ENCODE measurements around the gene RHBDD3. TPM values are rescaled to one million over a fixed set of nuclear protein-coding genes. Genes with fewer than 3 reads are reported as not detected.

The RHBDD3 gene
- total and polyA plus RNA-seq, 2 experiments from 2014 or later = 31.4 to 37.3 TPM

DNA sequence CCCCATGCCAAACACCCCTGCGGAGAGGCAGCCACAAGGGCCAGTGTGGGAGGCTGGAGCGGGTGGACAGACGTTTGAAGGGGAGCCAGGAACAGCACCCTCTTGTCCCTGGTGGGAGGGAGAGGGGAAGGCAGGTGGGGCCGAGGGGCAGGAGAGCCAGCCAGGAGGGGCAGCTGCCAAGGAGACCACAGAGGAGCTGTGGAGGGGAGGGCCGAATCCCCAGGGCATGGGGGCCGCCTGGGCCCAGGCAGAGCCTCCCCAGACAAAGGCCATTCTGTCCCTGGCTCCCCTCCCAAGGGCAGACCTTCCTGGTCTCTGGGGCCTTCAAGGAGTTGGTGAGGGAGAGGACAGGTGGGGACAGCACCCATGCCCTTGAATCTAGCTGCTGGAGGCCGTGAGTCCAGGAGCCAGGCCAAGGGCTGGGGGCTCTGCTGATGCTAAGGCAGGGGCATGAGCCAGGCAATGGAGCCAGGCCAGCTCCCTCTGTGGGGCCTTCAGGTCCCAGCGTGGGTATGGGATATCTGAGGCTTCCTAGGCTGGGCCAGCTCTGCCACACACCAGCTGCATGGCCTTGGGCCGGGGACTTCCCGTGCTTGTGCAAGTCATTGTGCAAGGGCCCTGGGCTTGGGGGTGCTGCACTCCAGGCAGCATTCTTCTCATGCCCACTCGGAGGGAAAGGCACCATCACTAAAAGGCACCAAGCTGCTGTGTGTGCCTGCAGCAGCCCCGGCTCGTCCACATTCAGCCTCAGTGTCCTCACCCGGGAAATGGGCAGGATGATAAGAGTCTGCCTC is 50.7 kb downstream of the RHBDD3 start:
- no peaks in the 10 kb centered on the region for H3K9me3 ChIP-seq (ENCODE audit: low read depth)
- H3F3A ChIP-seq (ENCODE audit: insufficient read depth) = no peaks in the 10 kb centered on the region
- H3K79me2 ChIP-seq (ENCODE audit: insufficient read depth) = no peaks in the 10 kb centered on the region
- no peaks in the 10 kb centered on the region for H3K4me1 ChIP-seq (ENCODE audit: insufficient read depth)
- no peaks in the 10 kb centered on the region for H3K36me3 ChIP-seq (ENCODE audit: low read depth)
- H2AFZ ChIP-seq = no peak overlapping the region
- no peaks in the 10 kb centered on the region for H4K20me1 ChIP-seq (ENCODE audit: insufficient read depth)
- TF ChIP-seq EZH2 (IDR thresholded peaks at IDR 0.05; ENCODE audit: insufficient read depth, poor library complexity, severe bottlenecking) (no peak), EZH2phosphoT487 (IDR thresholded peaks at IDR 0.05; ENCODE audit: insufficient read depth, low read depth) (no peak)
- DNase-seq = peak; percentile 47
- no peak overlapping the region for H3K4me2 ChIP-seq (ENCODE audit: unreplicated experiment)
- H3K27me3 ChIP-seq (replicated peaks; ENCODE audit: insufficient read depth) = peaks cover 7% of the 10 kb centered on the region; the same call in 1 of the 2 replicates
- H3K9me2 ChIP-seq (ENCODE audit: insufficient read depth) = no peaks in the 10 kb centered on the region
- H3K27ac ChIP-seq = no peak overlapping the region
- 61 to 66% methylated on average over 14 of the region's 14 CpGs for WGBS, 2 experiments (ENCODE audit: low coverage in 1 of 2, low lambda C conversion rate in 2 of 2, missing lambda C conversion rate in 2 of 2)
- H3K4me3 ChIP-seq = no peak overlapping the region
- in situ Hi-C loops (cut with MboI) = no loop called here
- H3K9ac ChIP-seq = no peak overlapping the region

- Histone ChIP-seq H3K36me3 (ENCODE audit: low read depth) (no peaks in the 10 kb centered on the region), H3K27ac (no peak overlapping the region), H3K4me1 (ENCODE audit: insufficient read depth) (no peaks in the 10 kb centered on the region), H3K9me2 (ENCODE audit: insufficient read depth) (no peaks in the 10 kb centered on the region), H3K27me3 (replicated peaks; ENCODE audit: insufficient read depth) (peaks cover 7% of the 10 kb centered on the region), H3K79me2 (ENCODE audit: insufficient read depth) (no peaks in the 10 kb centered on the region), H3F3A (ENCODE audit: insufficient read depth) (no peaks in the 10 kb centered on the region), H3K4me2 (ENCODE audit: unreplicated experiment) (no peak overlapping the region), H2AFZ (no peak overlapping the region), H3K4me3 (no peak overlapping the region), H3K9ac (no peak overlapping the region), H3K9me3 (ENCODE audit: low read depth) (no peaks in the 10 kb centered on the region), H4K20me1 (ENCODE audit: insufficient read depth) (no peaks in the 10 kb centered on the region)
- TF ChIP-seq EZH2phosphoT487 (IDR thresholded peaks at IDR 0.05; ENCODE audit: insufficient read depth, low read depth) (no peak), EZH2 (IDR thresholded peaks at IDR 0.05; ENCODE audit: insufficient read depth, poor library complexity, severe bottlenecking) (no peak)
- in situ Hi-C loops (cut with MboI) = no loop called here
- no peak for DNase-seq
- 58 to 64% methylated on average over 13 to 14 of the region's 14 CpGs for WGBS, 2 experiments (ENCODE audit: low coverage in 1 of 2, low lambda C conversion rate in 2 of 2, missing lambda C conversion rate in 2 of 2)
Measured at GRCh38 chr22:29216011-29216872, 51.5 kb downstream of the RHBDD3 start.

- H4K20me1 ChIP-seq (ENCODE audit: insufficient read depth) = no peaks in the 10 kb centered on the region
- no peaks in the 10 kb centered on the region for H3K9me3 ChIP-seq (ENCODE audit: low read depth)
- H3K4me3 ChIP-seq = no peak overlapping the region
- no peaks in the 10 kb centered on the region for H3K36me3 ChIP-seq (ENCODE audit: low read depth)
- no peaks in the 10 kb centered on the region for H3K4me1 ChIP-seq (ENCODE audit: insufficient read depth)
- H3K9ac ChIP-seq = no peak overlapping the region
- DNase-seq = no peak
- in situ Hi-C loops (cut with MboI) = no loop called here
- H3K9me2 ChIP-seq (ENCODE audit: insufficient read depth) = no peaks in the 10 kb centered on the region
- peaks cover 7% of the 10 kb centered on the region for H3K27me3 ChIP-seq (replicated peaks; ENCODE audit: insufficient read depth)
- H3K79me2 ChIP-seq (ENCODE audit: insufficient read depth) = no peaks in the 10 kb centered on the region
- H3K27ac ChIP-seq = no peak overlapping the region
- H2AFZ ChIP-seq = no peak overlapping the region
- WGBS, 2 experiments (ENCODE audit: low coverage in 1 of 2, low lambda C conversion rate in 2 of 2, missing lambda C conversion rate in 2 of 2) = 74 to 75% methylated on average over 14 of the region's 14 CpGs
- no peak overlapping the region for H3K4me2 ChIP-seq (ENCODE audit: unreplicated experiment)
- TF ChIP-seq EZH2 (IDR thresholded peaks at IDR 0.05; ENCODE audit: insufficient read depth, poor library complexity, severe bottlenecking) = no peak
- TF ChIP-seq EZH2phosphoT487 (IDR thresholded peaks at IDR 0.05; ENCODE audit: insufficient read depth, low read depth) = no peak
- H3F3A ChIP-seq (ENCODE audit: insufficient read depth) = no peaks in the 10 kb centered on the region
Measured at GRCh38 chr22:29215012-29215860, 52.5 kb downstream of the RHBDD3 start.

DNA sequence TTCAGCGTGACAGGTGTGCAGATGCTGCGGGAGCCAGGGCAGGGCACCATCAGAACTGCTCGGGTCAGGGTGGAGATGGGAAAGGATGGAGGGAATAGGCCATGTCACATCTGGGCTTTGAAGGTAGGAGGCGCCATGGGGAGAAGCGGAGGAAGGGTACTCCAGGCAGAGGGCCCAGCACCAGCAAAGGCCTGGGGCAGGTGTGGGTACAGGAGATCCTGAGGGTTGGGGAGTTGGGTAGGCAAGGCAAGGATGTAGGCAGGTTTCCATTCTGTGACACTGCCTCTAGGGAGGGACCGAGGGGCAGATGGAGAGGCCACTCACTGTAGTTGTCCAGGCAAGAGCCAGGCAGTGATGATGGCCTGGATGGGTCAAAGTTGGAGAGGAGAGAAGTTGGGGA is 53.5 kb downstream of the RHBDD3 start:
- DNase-seq = no peak
- Histone ChIP-seq H3K4me1 (ENCODE audit: insufficient read depth) (no peaks in the 10 kb centered on the region), H3K9me2 (ENCODE audit: insufficient read depth) (no peaks in the 10 kb centered on the region), H3K4me2 (ENCODE audit: unreplicated experiment) (no peak overlapping the region), H3K9me3 (ENCODE audit: low read depth) (no peaks in the 10 kb centered on the region), H2AFZ (no peak overlapping the region), H3K27ac (no peak overlapping the region), H3K27me3 (replicated peaks; ENCODE audit: insufficient read depth) (peaks cover 7% of the 10 kb centered on the region), H3K79me2 (ENCODE audit: insufficient read depth) (no peaks in the 10 kb centered on the region), H4K20me1 (ENCODE audit: insufficient read depth) (no peaks in the 10 kb centered on the region), H3K36me3 (ENCODE audit: low read depth) (no peaks in the 10 kb centered on the region), H3F3A (ENCODE audit: insufficient read depth) (no peaks in the 10 kb centered on the region), H3K9ac (no peak overlapping the region), H3K4me3 (no peak overlapping the region)
- TF ChIP-seq EZH2phosphoT487 (IDR thresholded peaks at IDR 0.05; ENCODE audit: insufficient read depth, low read depth) (no peak), EZH2 (IDR thresholded peaks at IDR 0.05; ENCODE audit: insufficient read depth, poor library complexity, severe bottlenecking) (no peak)
- in situ Hi-C loops (cut with MboI) = no loop called here
- WGBS, 2 experiments (ENCODE audit: low coverage in 1 of 2, low lambda C conversion rate in 2 of 2, missing lambda C conversion rate in 2 of 2) = 83 to 88% methylated on average over 6 of the region's 6 CpGs

Data from GM23248 (cell line).